D721Med (cell line): ENCODE results near the gene SMOC2.

Experiments
- DNase-seq: peaks from one replicate; pipeline ENCODE4 v3.0.0; 2011; ENCODE audit warnings: low spot score; ENCODE audit not compliant: insufficient read length
- FAIRE-seq: peaks from 2 replicates; lab custom pipeline; 2011; peaks lifted over from hg19 to GRCh38; lab: Jason Lieb, UNC
- TF ChIP-seq, protein P1 (sequence below): IDR thresholded peaks from 2 replicates; pipeline ENCODE4 v1.5.1; 2012; ENCODE audit warnings: mild to moderate bottlenecking, control low read depth; ENCODE audit not compliant: insufficient read depth; ENCODE audit errors: missing control alignments

SMOC2 gene

DNA sequence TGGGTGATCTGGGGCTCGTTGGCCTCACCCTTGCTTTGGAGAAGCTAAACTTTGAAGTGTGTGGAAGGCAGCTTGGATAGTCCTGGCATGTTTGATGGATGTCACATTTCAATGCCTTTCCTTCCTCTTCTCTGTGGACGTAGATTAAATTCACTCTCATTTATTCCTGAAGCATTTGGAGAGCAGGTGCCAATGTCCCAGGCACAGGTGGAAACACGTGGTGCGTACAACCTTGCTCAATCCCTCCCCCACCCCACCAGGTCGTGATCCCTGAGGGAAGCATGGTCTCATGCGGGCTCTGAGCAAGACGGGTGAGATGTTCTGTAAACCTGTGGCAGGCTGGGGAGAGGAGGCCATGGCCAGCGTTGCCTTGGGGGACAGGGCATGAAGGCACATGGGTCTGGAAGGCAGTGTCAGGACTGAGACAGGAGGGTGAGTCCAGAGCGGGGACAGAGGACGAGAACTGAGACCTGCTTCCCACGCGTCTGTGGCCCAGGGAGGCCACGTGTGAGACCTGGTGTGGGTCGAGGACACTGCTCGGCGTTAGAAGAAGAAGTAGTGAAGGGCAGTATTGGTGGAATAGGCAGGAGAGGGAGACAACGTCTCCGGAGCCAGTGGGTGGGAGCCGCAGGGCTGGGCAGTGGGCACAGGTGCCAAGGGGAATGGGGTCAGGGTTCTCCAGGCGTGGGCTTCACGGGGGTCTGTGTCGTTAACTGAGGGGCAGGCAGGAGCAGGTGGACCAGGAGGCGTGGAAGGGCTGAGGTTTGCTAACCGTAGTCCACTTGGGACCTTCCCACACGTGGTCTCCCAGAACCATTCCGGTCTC, 34.4 kb downstream of the SMOC2 start:
- TF ChIP-seq, protein P1, sequence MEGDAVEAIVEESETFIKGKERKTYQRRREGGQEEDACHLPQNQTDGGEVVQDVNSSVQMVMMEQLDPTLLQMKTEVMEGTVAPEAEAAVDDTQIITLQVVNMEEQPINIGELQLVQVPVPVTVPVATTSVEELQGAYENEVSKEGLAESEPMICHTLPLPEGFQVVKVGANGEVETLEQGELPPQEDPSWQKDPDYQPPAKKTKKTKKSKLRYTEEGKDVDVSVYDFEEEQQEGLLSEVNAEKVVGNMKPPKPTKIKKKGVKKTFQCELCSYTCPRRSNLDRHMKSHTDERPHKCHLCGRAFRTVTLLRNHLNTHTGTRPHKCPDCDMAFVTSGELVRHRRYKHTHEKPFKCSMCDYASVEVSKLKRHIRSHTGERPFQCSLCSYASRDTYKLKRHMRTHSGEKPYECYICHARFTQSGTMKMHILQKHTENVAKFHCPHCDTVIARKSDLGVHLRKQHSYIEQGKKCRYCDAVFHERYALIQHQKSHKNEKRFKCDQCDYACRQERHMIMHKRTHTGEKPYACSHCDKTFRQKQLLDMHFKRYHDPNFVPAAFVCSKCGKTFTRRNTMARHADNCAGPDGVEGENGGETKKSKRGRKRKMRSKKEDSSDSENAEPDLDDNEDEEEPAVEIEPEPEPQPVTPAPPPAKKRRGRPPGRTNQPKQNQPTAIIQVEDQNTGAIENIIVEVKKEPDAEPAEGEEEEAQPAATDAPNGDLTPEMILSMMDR = no peak
- DNase-seq (no peak), FAIRE-seq (no peak)

DNA sequence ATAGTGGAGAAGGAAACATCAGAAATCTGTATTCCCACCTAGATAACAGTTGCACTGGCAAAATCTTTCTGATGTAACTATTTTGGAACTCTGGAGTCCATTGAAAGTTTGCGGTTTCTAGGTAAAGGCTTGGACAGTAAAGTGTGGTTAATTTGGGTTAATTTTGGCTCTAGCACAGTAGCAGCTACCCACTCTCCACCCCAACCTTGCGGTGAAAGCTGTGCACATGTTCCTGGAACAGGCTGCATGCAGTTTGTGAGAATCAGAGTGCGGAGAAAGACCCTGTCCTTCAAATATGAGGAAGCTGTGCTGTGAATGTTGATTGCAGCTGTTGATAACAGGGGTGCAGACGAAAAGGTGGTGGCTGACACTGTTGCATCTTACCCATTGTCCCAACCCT, 38.4 kb downstream of the SMOC2 start:
- TF ChIP-seq, protein P1 = no peak
- FAIRE-seq (no peak), DNase-seq (no peak)

DNA sequence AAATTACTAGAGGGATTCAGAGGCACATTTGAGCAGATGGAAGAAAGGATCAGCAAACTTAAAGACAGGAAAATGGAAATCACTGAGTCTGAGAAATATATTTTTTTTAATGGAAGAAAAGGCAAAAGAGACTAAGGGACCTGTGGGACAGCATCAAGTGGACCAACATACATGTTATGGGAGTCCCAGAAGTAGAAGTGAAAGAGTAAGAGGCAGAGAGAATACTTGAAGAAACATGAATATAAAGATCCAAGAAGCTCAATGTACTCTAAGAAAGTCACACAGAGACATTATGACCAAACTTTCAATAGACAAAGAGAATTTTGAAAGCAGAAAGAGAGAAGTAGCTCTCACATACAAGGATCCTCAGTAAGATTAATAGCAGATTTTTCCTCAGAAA, 39.5 kb downstream of the SMOC2 start:
- FAIRE-seq (no peak), DNase-seq (no peak)
- TF ChIP-seq, protein P1 = no peak

DNA sequence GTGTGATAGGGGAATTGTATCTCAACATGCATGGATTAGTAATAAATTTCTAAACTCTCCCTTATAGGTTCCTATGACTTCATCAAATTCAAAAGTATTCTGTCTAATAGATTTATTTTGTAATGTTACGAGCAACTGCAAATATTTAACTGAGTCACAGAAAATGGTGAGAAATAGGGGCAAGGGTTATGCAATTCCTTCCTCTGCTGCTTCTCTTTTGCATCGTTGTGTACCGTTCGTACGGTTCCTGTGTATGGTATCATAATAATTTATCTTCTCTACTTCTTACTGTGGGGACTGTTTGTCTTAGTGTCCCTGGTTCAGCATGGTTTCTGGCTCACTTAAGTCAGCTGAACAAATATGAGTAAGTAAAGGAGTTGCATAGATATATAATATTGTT, 44.8 kb downstream of the SMOC2 start:
- TF ChIP-seq, protein P1 = no peak
- DNase-seq (no peak), FAIRE-seq (no peak)

DNA sequence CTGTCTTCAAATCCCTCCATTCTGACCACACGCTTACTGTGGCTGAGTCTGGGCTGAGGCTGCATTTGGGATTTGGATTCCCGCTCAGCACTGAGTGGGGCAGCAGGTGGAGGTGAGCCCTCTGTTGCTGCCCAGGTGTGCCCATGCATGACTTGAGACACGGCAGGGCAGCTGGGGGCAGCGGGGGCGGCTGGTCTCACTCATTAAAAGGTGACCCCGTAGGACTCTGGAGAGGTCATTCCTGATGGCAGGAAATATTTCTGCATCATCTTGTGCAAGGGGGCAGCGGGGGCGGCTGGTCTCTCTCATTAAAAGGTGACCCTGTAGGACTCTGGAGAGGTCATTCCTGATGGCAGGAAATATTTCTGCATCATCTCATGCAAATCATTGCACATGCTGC, 49.8 kb downstream of the SMOC2 start:
- TF ChIP-seq, protein P1 = no peak
- no peak for DNase-seq
- FAIRE-seq = no peak

DNA sequence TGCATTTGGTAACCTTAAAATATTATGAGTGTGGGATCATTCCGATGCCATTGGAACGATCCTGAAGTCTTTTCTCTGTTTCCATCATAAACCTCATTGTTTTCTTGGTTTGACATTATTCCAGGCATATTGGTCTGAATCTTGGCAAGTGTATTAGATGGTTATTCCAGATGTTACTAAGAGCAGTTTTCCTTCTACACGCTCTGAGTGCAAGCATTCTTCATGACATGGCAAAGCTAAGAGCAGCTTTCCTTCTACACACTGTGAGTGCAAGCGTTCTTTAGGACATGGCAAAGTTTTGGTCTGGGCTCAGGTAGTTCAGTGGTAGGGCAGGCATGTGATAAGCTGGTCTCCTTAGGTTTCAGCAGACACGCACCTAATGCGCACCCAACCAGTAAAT, 53.0 kb downstream of the SMOC2 start:
- no peak for FAIRE-seq
- TF ChIP-seq, protein P1 = no peak
- DNase-seq = no peak

DNA sequence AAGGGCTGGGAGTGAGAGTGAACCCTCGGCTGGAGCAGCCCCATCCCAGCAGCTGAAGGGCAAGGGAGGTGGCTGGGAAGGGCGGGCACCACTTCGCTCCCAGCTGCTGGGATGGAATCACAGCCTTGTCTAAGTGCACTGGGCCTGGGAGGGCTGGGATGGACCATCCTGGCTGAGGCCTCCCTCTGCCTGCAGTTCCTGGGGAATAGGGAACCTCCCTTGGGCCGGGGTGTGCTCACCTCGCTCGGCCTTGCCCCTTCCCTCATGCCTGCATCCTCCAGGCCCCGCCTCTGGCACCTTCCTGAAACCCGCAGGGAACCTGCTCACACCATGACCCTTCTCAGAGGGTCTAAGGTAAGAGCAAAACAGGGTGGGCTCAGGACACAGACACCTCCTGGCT, 53.7 kb downstream of the SMOC2 start:
- DNase-seq (no peak), FAIRE-seq (no peak)
- TF ChIP-seq, protein P1 = no peak
